IMR-90 (cell line): ENCODE data around the gene AGAP1. TPM values are rescaled to one million over a fixed set of nuclear protein-coding genes. Genes with fewer than 3 reads are reported as not detected.

ENCODE experiments used
- ATAC-seq: fragments of 200-7000 bp; cut with Tn5 transposase; 2 replicates; pipeline ENCODE4 v1.9.1; 2020; ENCODE audit warnings: low read depth, mild to moderate bottlenecking, moderate library complexity
- BruUV-seq: library from RNA; stranded (reverse); fragments of 400-500 nt; replicated peaks from 2 replicates; lab custom pipeline; 2021; lab: Mats Ljungman, UMichigan
- CTCF ChIA-PET: fragments of 300-600 bp; formaldehyde crosslinking; extraction: SDS; loops from one replicate; lab custom pipeline; 2021; ENCODE audit warnings: antibody characterized with exemption; lab: Yijun Ruan, JAX
- POLR2A ChIA-PET: fragments of 300-600 bp; sonication (Branson Sonifier 250); formaldehyde crosslinking; loops from one replicate; lab custom pipeline; 2022; ENCODE audit warnings: antibody characterized with exemption; ENCODE audit not compliant: unreplicated experiment; lab: Charles Lee
- DNase-seq: peaks from one replicate; pipeline ENCODE4 v3.0.0; 2013
- H2AFZ ChIP-seq: replicated peaks from 2 replicates; pipeline ENCODE3; 2013; ENCODE audit warnings: low read length, mild to moderate bottlenecking; ENCODE audit not compliant: poor library complexity
- H2AK5ac ChIP-seq: 2 replicates; pipeline ENCODE4 v1.6.1; 2013; ENCODE audit warnings: low read depth, low read length, inconsistent platforms
- H2AK9ac ChIP-seq: replicated peaks from 2 replicates; pipeline ENCODE3; 2013; ENCODE audit warnings: mild to moderate bottlenecking, low read depth, low read length, moderate library complexity; ENCODE audit not compliant: poor library complexity
- H2BK120ac ChIP-seq: 2 replicates; pipeline ENCODE4 v1.6.1; 2013; ENCODE audit warnings: low read depth, low read length, inconsistent platforms
- H2BK15ac ChIP-seq: 3 replicates; pipeline ENCODE4 v1.6.1; 2013; ENCODE audit warnings: low read depth, low read length, inconsistent platforms
- H2BK20ac ChIP-seq: 2 replicates; pipeline ENCODE4 v1.6.1; 2013; ENCODE audit warnings: low read depth, mild to moderate bottlenecking, inconsistent platforms, low read length, moderate library complexity
- H2BK5ac ChIP-seq: 2 replicates; pipeline ENCODE4 v1.6.1; 2013; ENCODE audit warnings: mild to moderate bottlenecking, low read depth, low read length, inconsistent platforms; ENCODE audit not compliant: poor library complexity, severe bottlenecking
- H3K14ac ChIP-seq: replicated peaks from 2 replicates; pipeline ENCODE4 v1.6.1; 2013; ENCODE audit warnings: low read depth, low read length, inconsistent platforms
- H3K18ac ChIP-seq: 2 replicates; pipeline ENCODE4 v1.6.1; 2013; ENCODE audit warnings: low read depth, low read length, control low read depth
- H3K23ac ChIP-seq: 2 replicates; pipeline ENCODE4 v1.6.1; 2013; ENCODE audit warnings: low read depth, low read length, inconsistent platforms
- H3K27ac ChIP-seq: 2 replicates; pipeline ENCODE4 v1.5.1; 2013; ENCODE audit warnings: mild to moderate bottlenecking, control low read depth, low read length; ENCODE audit not compliant: insufficient read depth
- H3K27me3 ChIP-seq: 2 replicates; pipeline ENCODE4 v1.6.1; 2013; ENCODE audit warnings: low read length; ENCODE audit not compliant: control insufficient read depth, insufficient read depth
- H3K36me3 ChIP-seq: 2 replicates; pipeline ENCODE4 v1.6.1; 2013; ENCODE audit warnings: low read length, mixed read lengths; ENCODE audit not compliant: control insufficient read depth, insufficient read depth
- H3K4ac ChIP-seq: 2 replicates; pipeline ENCODE4 v1.6.1; 2013; ENCODE audit warnings: low read depth, low read length, inconsistent platforms
- H3K4me1 ChIP-seq: 2 replicates; pipeline ENCODE4 v1.6.1; 2013; ENCODE audit warnings: low read length, mixed read lengths; ENCODE audit not compliant: control insufficient read depth, insufficient read depth
- H3K4me2 ChIP-seq: 2 replicates; pipeline ENCODE4 v1.6.1; 2013; ENCODE audit warnings: low read depth, mild to moderate bottlenecking, control low read depth, low read length, moderate library complexity
- H3K4me3 ChIP-seq: 2 replicates; pipeline ENCODE4 v1.5.1; 2013; ENCODE audit warnings: low read depth, mild to moderate bottlenecking, control low read depth, low read length, moderate library complexity; ENCODE audit not compliant: insufficient read depth
- H3K56ac ChIP-seq: 2 replicates; pipeline ENCODE4 v1.6.1; 2013; ENCODE audit warnings: low read length, inconsistent platforms; ENCODE audit not compliant: insufficient read depth; ENCODE audit errors: extremely low read depth
- H3K79me1 ChIP-seq, 2 experiments: 2 replicates each; pipeline ENCODE4 v1.6.1; 2013; ENCODE audit warnings: low read length in 2 of 2, inconsistent platforms in 1 of 2, low read depth in 1 of 2
- H3K9ac ChIP-seq: 2 replicates; pipeline ENCODE4 v1.6.1; 2013; ENCODE audit warnings: low read depth, low read length, control low read depth
- H3K9me1 ChIP-seq: 2 replicates; pipeline ENCODE4 v1.6.1; 2013; ENCODE audit warnings: low read length, inconsistent platforms; ENCODE audit not compliant: insufficient read depth
- H3K9me3 ChIP-seq: 2 replicates; pipeline ENCODE4 v1.6.1; 2013; ENCODE audit warnings: low read length; ENCODE audit not compliant: control insufficient read depth, insufficient read depth
- H4K20me1 ChIP-seq: 2 replicates; pipeline ENCODE4 v1.6.1; 2013; ENCODE audit warnings: low read length, inconsistent platforms; ENCODE audit not compliant: insufficient read depth
- H4K5ac ChIP-seq: 2 replicates; pipeline ENCODE4 v1.6.1; 2013; ENCODE audit warnings: mild to moderate bottlenecking, low read depth, low read length, control low read depth
- H4K8ac ChIP-seq, 2 experiments: 2 replicates each; pipeline ENCODE4 v1.6.1; 2013; ENCODE audit warnings: low read depth in 2 of 2, low read length in 2 of 2, control low read depth in 1 of 2, inconsistent platforms in 1 of 2
- H4K91ac ChIP-seq: 2 replicates; pipeline ENCODE4 v1.6.1; 2013; ENCODE audit warnings: low read depth, low read length, inconsistent platforms; ENCODE audit not compliant: insufficient read depth
- POLR2A ChIP-seq: IDR thresholded peaks from 2 replicates; pipeline ENCODE4 v1.6.1; 2012; ENCODE audit warnings: mild to moderate bottlenecking, low read depth, low read length
- WGBS, 2 experiments: methylation state at CpG; one replicate each; pipeline versions ENCODE4 v1.1.5 to v1.1.7; 2013; ENCODE audit warnings: missing lambda C conversion rate in 2 of 2; ENCODE audit not compliant: insufficient read length in 1 of 2; ENCODE audit errors: extremely low coverage in 2 of 2; 5-methylcytosine and 5-hydroxymethylcytosine counted together
- dilution Hi-C: fragments of 300-500 bp; cut with HindIII; formaldehyde crosslinking; loops from one replicate; pipeline ENCODE4 v1.14.3; 2018; ENCODE audit warnings: low sequenced_read_pairs; ENCODE audit not compliant: unreplicated experiment
- in situ Hi-C: fragments of 300-500 bp; cut with MboI; formaldehyde crosslinking; loops from 3 replicates; pipeline ENCODE4 v1.14.3; 2019; ENCODE audit warnings: low sequenced_read_pairs, inconsistent platforms, mixed read lengths
- intact Hi-C: fragments of 100-400 bp; cut with micrococcal nuclease; formaldehyde crosslinking; loops from 2 replicates; pipeline ENCODE4 v1.10.0; 2022
- polyA plus RNA-seq, 3 experiments: library from polyadenylated mRNA; depleted of rRNA; stranded (reverse); fragments of >200 nt; gene quantifications; 2 replicates each; pipeline ENCODE4 v1.2.3, GENCODE V29; 2012; ENCODE audit warnings: low replicate concordance in 1 of 3
- total RNA-seq: library from RNA; depleted of rRNA; stranded (reverse); fragments of >200 nt; gene quantifications from 2 replicates; pipeline ENCODE4 v1.2.3, GENCODE V29; 2012

AGAP1 gene
- total and polyA plus RNA-seq, 2 of the 4 experiments (the other 2 are of a cell fraction), result 15.1 to 16.4 TPM

GRCh38 chr2:235543851-235544688 lies 50.2 kb downstream of the AGAP1 start:
- POLR2A ChIA-PET, result no interaction called here
- H2BK120ac ChIP-seq, result no peak overlapping the region

More at GRCh38 chr2:235543851-235544688, 50.2 kb downstream of the AGAP1 start:
- H3K9ac ChIP-seq, result no peak overlapping the region
- H3K4ac ChIP-seq, result no peak overlapping the region
- no peaks in the 10 kb centered on the region for H3K27me3 ChIP-seq
- H3K23ac ChIP-seq, result no peak overlapping the region
- H3K4me1 ChIP-seq, result peaks cover 2% of the 10 kb centered on the region; the same call in 1 of the 2 replicates
- no peak for ATAC-seq
- peaks cover 36 to 56% of the 10 kb centered on the region in 2 experiments for H3K79me1 ChIP-seq
- H2AFZ ChIP-seq, result no peak overlapping the region
- dilution Hi-C loops, result no loop called here
- H2BK20ac ChIP-seq, result no peak overlapping the region
- H3K18ac ChIP-seq, result no peak overlapping the region
- peaks cover 72% of the 10 kb centered on the region for H4K20me1 ChIP-seq
- no peaks in the 10 kb centered on the region for H3K36me3 ChIP-seq
- peaks cover 6% of the 10 kb centered on the region; the same call in 1 of the 2 replicates for H3K9me1 ChIP-seq
- H4K8ac ChIP-seq, result no peak overlapping the region
- DNase-seq, result no peak
- no peak overlapping the region for H2AK5ac ChIP-seq
- H2BK5ac ChIP-seq, result no peak overlapping the region
- in situ Hi-C loops, result no loop called here
- CTCF ChIA-PET, result interaction anchor here (0.6 kb wide), 1 partner anchor 24 kb away, joined by 3 read pairs; no protein-coding TSS in a partner anchor
- no peak overlapping the region for H3K4me3 ChIP-seq
- H3K4me2 ChIP-seq, result no peak overlapping the region
- H3K27ac ChIP-seq, result no peak overlapping the region
- H3K14ac ChIP-seq, result no peak overlapping the region
- H2BK15ac ChIP-seq, result no peak overlapping the region
- no peak overlapping the region for H4K91ac ChIP-seq
- no peaks in the 10 kb centered on the region for H3K9me3 ChIP-seq
- H3K56ac ChIP-seq, result no peak overlapping the region
- H4K5ac ChIP-seq, result no peak overlapping the region
- no TSS peak for BruUV-seq
- WGBS, 2 experiments, result 97% methylated on average over 7 of the region's 25 CpGs; no CpG with 5 or more reads in 1 of the 2 experiments
- no peak for TF ChIP-seq POLR2A
- no peak overlapping the region for H2AK9ac ChIP-seq
- intact Hi-C loops, result no loop called here
